ENCODE results near the gene DLGAP1.

Gene DLGAP1

DNA sequence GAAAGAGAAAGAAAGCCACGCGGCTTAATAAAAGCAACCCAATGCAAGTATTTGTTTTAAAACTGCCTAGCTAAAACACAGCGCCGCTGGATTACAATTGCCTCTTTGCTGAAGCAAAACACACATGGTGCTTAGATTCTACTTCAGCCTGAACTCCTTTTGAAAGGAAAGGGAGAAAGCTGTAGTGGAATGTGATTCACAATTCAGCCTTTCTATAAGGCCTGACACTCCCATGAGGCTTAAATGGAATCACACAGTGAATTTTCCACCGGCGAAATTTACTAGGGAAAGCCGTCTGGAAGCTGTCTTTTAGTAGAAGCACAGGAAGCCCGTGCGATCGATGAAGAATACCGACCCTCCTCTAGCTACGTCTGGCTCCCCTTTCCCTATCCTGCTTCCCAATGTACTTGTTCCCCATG, 348.0 kb downstream of the DLGAP1 start:
- no peaks in the 10 kb centered on the region for H3K9me3 ChIP-seq (ENCODE audit: control insufficient read depth in 1 of 2, low read length in 2 of 2)
- no peak overlapping the region for H3K27ac ChIP-seq (ENCODE audit: low read length)
- no peaks in the 10 kb centered on the region for H3K4me1 ChIP-seq (ENCODE audit: control insufficient read depth in 1 of 2, insufficient read depth in 2 of 2, low read length in 2 of 2)
- no peaks in the 10 kb centered on the region for H3K27me3 ChIP-seq (ENCODE audit: low read depth, low read length)
- no peaks in the 10 kb centered on the region for H3K36me3 ChIP-seq (ENCODE audit: control insufficient read depth in 1 of 2, insufficient read depth in 2 of 2, low read length in 2 of 2)
- no peak overlapping the region for H3K4me3 ChIP-seq (ENCODE audit: low read depth in 1 of 2, low read length in 2 of 2)

- Histone ChIP-seq H3K27me3 (ENCODE audit: low read depth, low read length) (no peaks in the 10 kb centered on the region), H3K4me1 (ENCODE audit: control insufficient read depth in 1 of 2, insufficient read depth in 2 of 2, low read length in 2 of 2) (no peaks in the 10 kb centered on the region), H3K9me3 (ENCODE audit: control insufficient read depth in 1 of 2, low read length in 2 of 2) (no peaks in the 10 kb centered on the region), H3K27ac (ENCODE audit: low read length) (no peak overlapping the region), H3K4me3 (ENCODE audit: low read depth in 1 of 2, low read length in 2 of 2) (no peak overlapping the region), H3K36me3 (ENCODE audit: control insufficient read depth in 1 of 2, insufficient read depth in 2 of 2, low read length in 2 of 2) (no peaks in the 10 kb centered on the region)
These were observed 348.6 kb downstream of the DLGAP1 start for GRCh38 chr18:4106407-4107033.

DNA sequence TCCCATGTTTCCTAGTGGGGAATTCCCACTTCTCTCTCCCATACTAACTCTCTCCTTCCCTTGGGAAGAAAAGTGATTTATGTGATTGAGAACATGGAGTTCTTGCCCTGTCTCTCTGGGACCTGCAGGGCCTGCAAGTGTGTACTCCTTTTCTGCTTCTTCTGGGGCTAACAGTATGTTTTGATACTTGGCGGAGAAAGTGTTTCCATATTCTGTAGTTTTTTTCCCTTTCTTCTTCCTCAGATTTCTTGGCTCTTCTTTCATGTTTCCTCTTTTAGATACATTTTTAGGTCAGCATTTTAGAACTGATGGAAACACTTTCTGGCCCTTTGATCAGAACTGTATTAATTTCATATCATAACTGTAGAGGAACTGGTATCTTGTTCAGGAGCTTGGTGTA, 352.2 kb downstream of the DLGAP1 start:
- no peak overlapping the region for H3K4me3 ChIP-seq (ENCODE audit: low read depth in 1 of 2, low read length in 2 of 2)
- no peaks in the 10 kb centered on the region for H3K36me3 ChIP-seq (ENCODE audit: control insufficient read depth in 1 of 2, insufficient read depth in 2 of 2, low read length in 2 of 2)
- no peak overlapping the region for H3K27ac ChIP-seq (ENCODE audit: low read length)
- no peaks in the 10 kb centered on the region for H3K4me1 ChIP-seq (ENCODE audit: control insufficient read depth in 1 of 2, insufficient read depth in 2 of 2, low read length in 2 of 2)
- H3K9me3 ChIP-seq (ENCODE audit: control insufficient read depth in 1 of 2, low read length in 2 of 2) = no peaks in the 10 kb centered on the region
- H3K27me3 ChIP-seq (ENCODE audit: low read depth, low read length) = no peaks in the 10 kb centered on the region

DNA sequence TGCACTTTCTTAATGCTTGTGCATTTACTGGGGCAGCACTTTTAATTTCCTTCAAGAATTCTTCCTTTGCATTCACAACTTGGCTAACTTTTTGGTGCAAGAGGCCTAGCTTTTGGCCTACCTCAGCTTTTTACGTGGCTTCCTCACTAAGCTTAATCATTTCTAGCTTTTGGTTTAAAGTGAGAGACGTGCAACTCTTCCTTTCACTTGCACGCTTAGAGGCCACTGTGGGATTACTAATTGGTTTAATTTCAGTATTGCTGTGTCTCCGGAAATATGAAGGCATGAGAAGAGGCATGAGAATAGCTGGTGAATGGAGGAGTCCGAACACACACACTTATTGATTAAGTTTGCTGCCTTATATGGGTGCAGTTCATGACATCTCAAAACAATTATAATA, 354.1 kb downstream of the DLGAP1 start:
- Histone ChIP-seq H3K4me3 (ENCODE audit: low read depth in 1 of 2, low read length in 2 of 2) (no peak overlapping the region), H3K36me3 (ENCODE audit: control insufficient read depth in 1 of 2, insufficient read depth in 2 of 2, low read length in 2 of 2) (no peaks in the 10 kb centered on the region), H3K9me3 (ENCODE audit: control insufficient read depth in 1 of 2, low read length in 2 of 2) (no peaks in the 10 kb centered on the region), H3K27ac (ENCODE audit: low read length) (no peak overlapping the region), H3K27me3 (ENCODE audit: low read depth, low read length) (no peaks in the 10 kb centered on the region), H3K4me1 (ENCODE audit: control insufficient read depth in 1 of 2, insufficient read depth in 2 of 2, low read length in 2 of 2) (no peaks in the 10 kb centered on the region)

- no peaks in the 10 kb centered on the region for H3K27me3 ChIP-seq (ENCODE audit: low read depth, low read length)
- no peak overlapping the region for H3K4me3 ChIP-seq (ENCODE audit: low read depth in 1 of 2, low read length in 2 of 2)
- no peak overlapping the region for H3K27ac ChIP-seq (ENCODE audit: low read length)
- no peaks in the 10 kb centered on the region for H3K9me3 ChIP-seq (ENCODE audit: control insufficient read depth in 1 of 2, low read length in 2 of 2)
- H3K36me3 ChIP-seq (ENCODE audit: control insufficient read depth in 1 of 2, insufficient read depth in 2 of 2, low read length in 2 of 2) = no peaks in the 10 kb centered on the region
- no peaks in the 10 kb centered on the region for H3K4me1 ChIP-seq (ENCODE audit: control insufficient read depth in 1 of 2, insufficient read depth in 2 of 2, low read length in 2 of 2)
These were observed 358.6 kb downstream of the DLGAP1 start for GRCh38 chr18:4096486-4096885.

DNA sequence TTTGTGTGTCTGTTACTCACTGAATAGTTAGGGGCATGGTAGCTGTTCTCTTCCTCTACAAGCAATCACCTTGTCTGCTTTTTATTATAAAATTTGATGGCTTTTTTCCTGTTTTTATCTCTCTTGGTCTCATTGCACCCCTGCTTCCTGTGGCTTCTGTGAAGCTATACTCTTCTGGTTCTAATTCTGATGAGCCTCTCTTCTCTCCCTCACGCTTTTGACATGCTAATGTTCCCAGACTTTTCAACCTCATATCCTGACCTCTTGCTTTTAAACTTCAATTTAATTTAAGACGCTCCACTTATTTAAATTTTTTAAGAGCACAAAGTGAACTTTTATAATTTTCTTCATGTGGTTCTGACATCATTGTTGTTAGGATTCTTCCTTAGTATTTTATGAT, 361.4 kb downstream of the DLGAP1 start:
- no peak overlapping the region for H3K27ac ChIP-seq (ENCODE audit: low read length)
- H3K36me3 ChIP-seq (ENCODE audit: control insufficient read depth in 1 of 2, insufficient read depth in 2 of 2, low read length in 2 of 2) = no peaks in the 10 kb centered on the region
- H3K9me3 ChIP-seq (ENCODE audit: control insufficient read depth in 1 of 2, low read length in 2 of 2) = no peaks in the 10 kb centered on the region
- H3K4me3 ChIP-seq (ENCODE audit: low read depth in 1 of 2, low read length in 2 of 2) = no peak overlapping the region
- H3K27me3 ChIP-seq (ENCODE audit: low read depth, low read length) = no peaks in the 10 kb centered on the region
- H3K4me1 ChIP-seq (ENCODE audit: control insufficient read depth in 1 of 2, insufficient read depth in 2 of 2, low read length in 2 of 2) = no peaks in the 10 kb centered on the region

DNA sequence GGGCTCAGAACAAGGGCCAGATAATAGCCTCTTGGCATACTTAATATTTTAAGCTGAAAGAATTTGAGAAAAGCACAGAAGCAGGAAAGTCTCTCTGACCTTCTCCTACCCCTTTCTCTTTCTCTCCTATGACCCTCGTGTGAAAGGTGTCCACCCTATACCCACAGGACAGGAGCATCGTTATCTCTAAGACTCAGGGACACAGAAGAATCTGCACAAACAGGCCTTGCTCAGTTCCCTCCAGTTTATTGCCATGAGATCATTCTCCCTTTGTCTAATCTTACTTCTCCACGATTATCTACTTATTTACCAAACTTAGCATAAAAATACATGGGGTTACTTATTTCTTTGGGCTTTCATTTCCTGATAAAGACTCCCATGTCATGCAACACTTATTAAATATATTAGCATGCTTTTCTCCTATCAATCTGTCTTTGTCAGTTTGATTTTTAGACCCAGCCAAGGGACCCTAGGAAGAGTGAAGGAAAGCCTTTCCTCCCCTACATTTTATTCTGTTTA, 370.7 kb downstream of the DLGAP1 start:
- H3K9me3 ChIP-seq (ENCODE audit: control insufficient read depth in 1 of 2, low read length in 2 of 2) = peaks cover 0 to 5% of the 10 kb centered on the region in 2 donors
- H3K27ac ChIP-seq (ENCODE audit: low read length) = no peak overlapping the region
- no peak overlapping the region for H3K4me3 ChIP-seq (ENCODE audit: low read depth in 1 of 2, low read length in 2 of 2)
- no peaks in the 10 kb centered on the region for H3K36me3 ChIP-seq (ENCODE audit: control insufficient read depth in 1 of 2, insufficient read depth in 2 of 2, low read length in 2 of 2)
- no peaks in the 10 kb centered on the region for H3K27me3 ChIP-seq (ENCODE audit: low read depth, low read length)
- no peaks in the 10 kb centered on the region for H3K4me1 ChIP-seq (ENCODE audit: control insufficient read depth in 1 of 2, insufficient read depth in 2 of 2, low read length in 2 of 2)

GRCh38 chr18:4078246-4078645, 376.9 kb downstream of the DLGAP1 start:
- Histone ChIP-seq H3K4me1 (ENCODE audit: control insufficient read depth in 1 of 2, insufficient read depth in 2 of 2, low read length in 2 of 2) (no peaks in the 10 kb centered on the region), H3K36me3 (ENCODE audit: control insufficient read depth in 1 of 2, insufficient read depth in 2 of 2, low read length in 2 of 2) (no peaks in the 10 kb centered on the region), H3K4me3 (ENCODE audit: low read depth in 1 of 2, low read length in 2 of 2) (no peak overlapping the region), H3K27me3 (ENCODE audit: low read depth, low read length) (no peaks in the 10 kb centered on the region), H3K27ac (ENCODE audit: low read length) (no peak overlapping the region), H3K9me3 (ENCODE audit: control insufficient read depth in 1 of 2, low read length in 2 of 2) (no peaks in the 10 kb centered on the region)

DNA sequence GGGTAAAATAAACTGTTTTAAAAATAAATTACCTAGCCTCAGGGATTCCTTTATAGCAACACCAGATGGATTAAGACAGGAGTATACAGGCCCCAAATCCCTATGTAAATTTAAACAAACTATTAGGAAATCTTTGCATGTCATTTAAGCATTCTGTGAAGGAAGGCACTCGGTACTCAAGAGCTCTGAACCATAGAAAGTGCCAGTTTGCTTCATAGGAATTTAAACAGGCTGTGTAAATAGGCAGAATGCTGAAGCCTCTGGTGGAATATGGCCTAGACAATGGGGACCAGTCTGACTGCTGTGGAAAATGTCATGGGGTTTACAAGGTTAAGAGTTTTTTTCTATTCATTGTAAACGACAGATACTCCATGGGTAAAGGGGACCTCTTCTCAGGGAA, 377.4 kb downstream of the DLGAP1 start:
- Histone ChIP-seq H3K27ac (ENCODE audit: low read length) (no peak overlapping the region), H3K4me3 (ENCODE audit: low read depth in 1 of 2, low read length in 2 of 2) (no peak overlapping the region), H3K36me3 (ENCODE audit: control insufficient read depth in 1 of 2, insufficient read depth in 2 of 2, low read length in 2 of 2) (no peaks in the 10 kb centered on the region), H3K4me1 (ENCODE audit: control insufficient read depth in 1 of 2, insufficient read depth in 2 of 2, low read length in 2 of 2) (no peaks in the 10 kb centered on the region), H3K9me3 (ENCODE audit: control insufficient read depth in 1 of 2, low read length in 2 of 2) (no peaks in the 10 kb centered on the region), H3K27me3 (ENCODE audit: low read depth, low read length) (no peaks in the 10 kb centered on the region)

DNA sequence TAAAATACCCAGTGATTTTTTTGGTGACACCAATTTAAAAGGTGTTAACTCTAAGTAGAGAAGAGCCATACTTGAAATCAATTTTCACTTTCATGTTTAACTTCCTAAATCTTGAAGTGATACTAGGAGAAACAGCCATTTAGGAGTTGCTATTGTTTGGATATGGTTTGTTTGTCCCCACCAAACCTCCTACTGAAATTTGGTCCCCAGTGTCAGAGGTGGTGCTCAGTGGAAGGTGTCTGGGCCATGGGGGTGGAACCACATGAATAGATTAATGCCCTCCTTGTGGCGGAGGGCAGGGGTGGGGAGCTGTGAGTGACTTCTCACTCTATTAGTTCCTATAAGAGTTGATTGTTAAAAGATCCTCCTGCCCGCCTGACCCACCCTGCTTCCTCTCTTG, 377.9 kb downstream of the DLGAP1 start:
- Histone ChIP-seq H3K27ac (ENCODE audit: low read length) (no peak overlapping the region), H3K9me3 (ENCODE audit: control insufficient read depth in 1 of 2, low read length in 2 of 2) (no peaks in the 10 kb centered on the region), H3K4me1 (ENCODE audit: control insufficient read depth in 1 of 2, insufficient read depth in 2 of 2, low read length in 2 of 2) (no peaks in the 10 kb centered on the region), H3K4me3 (ENCODE audit: low read depth in 1 of 2, low read length in 2 of 2) (no peak overlapping the region), H3K36me3 (ENCODE audit: control insufficient read depth in 1 of 2, insufficient read depth in 2 of 2, low read length in 2 of 2) (no peaks in the 10 kb centered on the region), H3K27me3 (ENCODE audit: low read depth, low read length) (no peaks in the 10 kb centered on the region)

DNA sequence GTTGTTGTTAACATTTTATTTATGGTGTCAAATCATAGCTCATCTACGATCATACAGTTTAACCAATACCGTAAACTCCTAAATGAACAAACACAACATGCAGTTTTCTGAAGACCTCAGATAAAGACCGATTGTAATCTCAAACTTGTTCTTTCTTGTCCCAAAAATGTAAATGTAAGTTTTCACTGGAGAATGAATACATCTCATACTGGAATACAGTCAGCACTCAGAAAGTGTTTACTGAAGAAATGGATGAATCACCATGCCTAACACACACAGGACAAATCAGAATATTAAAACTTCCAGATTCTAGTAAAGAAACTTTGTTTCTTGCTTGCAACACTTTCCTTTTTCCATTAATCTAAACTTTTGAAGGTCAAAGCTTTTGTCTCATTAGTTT, 380.5 kb downstream of the DLGAP1 start:
- H3K27me3 ChIP-seq (ENCODE audit: low read depth, low read length) = no peaks in the 10 kb centered on the region

DNA sequence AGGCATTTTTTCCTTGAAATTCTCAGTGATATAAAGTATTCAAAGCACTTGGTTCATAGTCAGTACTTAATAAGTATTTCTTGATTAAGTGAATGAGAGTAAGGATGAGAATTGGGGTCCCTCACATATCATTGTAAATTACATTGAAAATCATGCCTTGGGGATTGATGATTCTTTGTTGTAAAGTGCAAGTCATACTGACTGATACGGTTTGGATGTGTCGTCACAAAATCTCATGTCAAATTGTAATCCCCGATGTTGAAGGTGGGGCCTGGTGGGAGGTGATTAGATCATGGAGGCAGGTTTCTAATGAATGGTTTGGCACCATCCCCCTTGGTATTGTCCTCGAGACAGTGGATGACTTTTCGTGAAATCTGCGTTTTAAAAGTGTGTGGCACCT, 385.9 kb downstream of the DLGAP1 start:
- no peak overlapping the region for H3K4me3 ChIP-seq (ENCODE audit: low read depth in 1 of 2, low read length in 2 of 2)
- no peaks in the 10 kb centered on the region for H3K27me3 ChIP-seq (ENCODE audit: low read depth, low read length)
- H3K4me1 ChIP-seq (ENCODE audit: control insufficient read depth in 1 of 2, insufficient read depth in 2 of 2, low read length in 2 of 2) = no peaks in the 10 kb centered on the region
- H3K9me3 ChIP-seq (ENCODE audit: control insufficient read depth in 1 of 2, low read length in 2 of 2) = peaks cover 0 to 6% of the 10 kb centered on the region in 2 donors
- H3K27ac ChIP-seq (ENCODE audit: low read length) = no peak overlapping the region
- H3K36me3 ChIP-seq (ENCODE audit: control insufficient read depth in 1 of 2, insufficient read depth in 2 of 2, low read length in 2 of 2) = no peaks in the 10 kb centered on the region

More for the DNA sequence above, 380.5 kb downstream of the DLGAP1 start:
- H3K36me3 ChIP-seq (ENCODE audit: control insufficient read depth in 1 of 2, insufficient read depth in 2 of 2, low read length in 2 of 2) = no peaks in the 10 kb centered on the region
- H3K4me3 ChIP-seq (ENCODE audit: low read depth in 1 of 2, low read length in 2 of 2) = no peak overlapping the region
- H3K27ac ChIP-seq (ENCODE audit: low read length) = no peak overlapping the region
- H3K4me1 ChIP-seq (ENCODE audit: control insufficient read depth in 1 of 2, insufficient read depth in 2 of 2, low read length in 2 of 2) = no peaks in the 10 kb centered on the region
- H3K9me3 ChIP-seq (ENCODE audit: control insufficient read depth in 1 of 2, low read length in 2 of 2) = no peaks in the 10 kb centered on the region

Measured in muscle layer of duodenum (tissue), 2 donors.